Measurements from ENCODE around the gene KRCC1.

- TF ChIP-seq EZH2 (IDR thresholded peaks at IDR 0.05) = no peak
- no peak for TF ChIP-seq POLR2AphosphoS5 (IDR thresholded peaks at IDR 0.05; ENCODE audit: borderline replicate concordance, low read depth, low read length)
- TF ChIP-seq FOXP2 (optimal IDR thresholded peaks at IDR 0.05; ENCODE audit: control extremely low read depth, extremely low read length, insufficient read depth) = no peak
These were observed 12.5 kb upstream of the KRCC1 start for GRCh38 chr2:88068044-88068443.

All from SK-N-MC (cell line).